K562 (cell line): ENCODE measurements around the gene CTDSPL. TPM values are rescaled to one million over a fixed set of nuclear protein-coding genes. Genes with fewer than 3 reads are reported as not detected.

ENCODE experiments used
- ATAC-seq: fragments of 200-7000 bp; cut with Tn5 transposase; 3 replicates; pipeline ENCODE4 v1.9.1; 2020; ENCODE audit warnings: moderate library complexity
- BruUV-seq: library from RNA; stranded (reverse); fragments of 400-500 nt; replicated peaks from 2 replicates; lab custom pipeline; 2021; lab: Mats Ljungman, UMichigan
- CTCF ChIA-PET: fragments of 300-600 bp; formaldehyde crosslinking; extraction: SDS; loops from one replicate; lab custom pipeline; 2021; ENCODE audit warnings: low intra/inter-chr PET ratio; lab: Yijun Ruan, JAX
- POLR2A ChIA-PET: fragments of 300-600, 350-650 bp; sonication (Branson Sonifier 250); formaldehyde crosslinking; extraction: SDS; loops from one replicate; lab custom pipeline; 2021; ENCODE audit warnings: antibody characterized with exemption, inconsistent platforms; lab: Yijun Ruan, JAX
- DNase-seq, 4 experiments: peaks; one replicate each; pipeline versions ENCODE4 v3.0.0 to v3.0.0-alpha.2; 2011 to 2018; ENCODE audit warnings: low spot score in 3 of 4, mixed read lengths in 3 of 4; ENCODE audit errors: extremely low read depth in 1 of 4
- FAIRE-seq: peaks from 2 replicates; lab custom pipeline; 2011; peaks lifted over from hg19 to GRCh38; lab: Jason Lieb, UNC
- H2AFZ ChIP-seq: 2 replicates; pipeline ENCODE4 v1.6.0; 2011; ENCODE audit warnings: low read depth, low read length, control low read depth, inconsistent platforms
- H3K27ac ChIP-seq: fragments of 200-600 bp; 3 replicates; pipeline ENCODE4 v1.8.0; 2011; ENCODE audit warnings: low read depth, mild to moderate bottlenecking, control low read depth, inconsistent platforms, low read length, moderate library complexity, mixed read lengths; ENCODE audit errors: extremely low read depth
- H3K27me3 ChIP-seq, 2 experiments: fragments of 300-600 bp in 1 of 2; 2 replicates in 1 of 2; 3 replicates in 1 of 2; pipeline versions ENCODE4 v1.6.0 to v1.8.0; 2011; ENCODE audit warnings: inconsistent platforms in 2 of 2, low read length in 2 of 2, mild to moderate bottlenecking in 1 of 2, mixed read lengths in 1 of 2, moderate library complexity in 1 of 2; ENCODE audit not compliant: control insufficient read depth in 2 of 2, insufficient read depth in 2 of 2
- H3K36me3 ChIP-seq: fragments of 300-600 bp; 3 replicates; pipeline ENCODE4 v1.8.0; 2011; ENCODE audit warnings: mild to moderate bottlenecking, low read length, inconsistent platforms; ENCODE audit not compliant: control insufficient read depth, insufficient read depth
- H3K4me1 ChIP-seq, 2 experiments: fragments of 200-600 bp in 1 of 2; replicated peaks in 1 of 2; 2 replicates in 1 of 2; 3 replicates in 1 of 2; pipeline versions ENCODE4 v1.5.1 to v1.8.0; 2011; ENCODE audit warnings: inconsistent platforms in 2 of 2, low read length in 2 of 2, mild to moderate bottlenecking in 1 of 2, mixed read lengths in 1 of 2, moderate library complexity in 1 of 2; ENCODE audit not compliant: control insufficient read depth in 2 of 2, insufficient read depth in 2 of 2
- H3K4me2 ChIP-seq: 2 replicates; pipeline ENCODE4 v1.6.1; 2011; ENCODE audit warnings: low read length, control low read depth, inconsistent platforms, mixed read lengths; ENCODE audit not compliant: insufficient read depth
- H3K4me3 ChIP-seq: fragments of 200-600 bp; sonication (generic), shearing (Covaris generic); 2 replicates; pipeline ENCODE4 v1.5.1; 2016; ENCODE audit warnings: control low read depth, inconsistent platforms
- H3K79me2 ChIP-seq: fragments of 200-600 bp; 3 replicates; pipeline ENCODE4 v1.8.0; 2011; ENCODE audit warnings: low read length, inconsistent platforms; ENCODE audit not compliant: control insufficient read depth, insufficient read depth
- H3K9ac ChIP-seq, 2 experiments: 2 replicates each; pipeline versions ENCODE4 v1.6.0 to v1.6.1; 2011; ENCODE audit warnings: low read depth in 2 of 2, low read length in 2 of 2, control low read depth in 1 of 2, inconsistent platforms in 1 of 2, mild to moderate bottlenecking in 1 of 2, mixed read lengths in 1 of 2; ENCODE audit not compliant: insufficient read depth in 1 of 2
- H3K9me1 ChIP-seq: one replicate; pipeline ENCODE4 v1.6.0; 2011; ENCODE audit warnings: inconsistent platforms, mild to moderate bottlenecking, low read length, moderate library complexity; ENCODE audit not compliant: control insufficient read depth, insufficient read depth
- H3K9me3 ChIP-seq: replicated peaks from 2 replicates; pipeline ENCODE4 v1.5.1; 2011; ENCODE audit warnings: low read depth, low read length, inconsistent platforms; ENCODE audit not compliant: control insufficient read depth, insufficient read depth
- H4K20me1 ChIP-seq: replicated peaks from 2 replicates; pipeline ENCODE4 v1.6.1; 2011; ENCODE audit warnings: low read length, inconsistent platforms, mixed read lengths; ENCODE audit not compliant: control insufficient read depth, insufficient read depth
- ESRRB ChIP-seq: fragments of 250-450 bp; sonication (Bioruptor Pico); IDR thresholded peaks from 2 replicates; pipeline ENCODE4 v1.5.0; 2020; ENCODE audit warnings: mild to moderate bottlenecking, moderate library complexity, borderline replicate concordance
- FOXJ3 ChIP-seq: sonication (generic); formaldehyde crosslinking; IDR thresholded peaks from 2 replicates; pipeline ENCODE4 v1.4.0; 2020; ENCODE audit warnings: mild to moderate bottlenecking, missing genetic modification reagents
- IRF2 ChIP-seq: sonication (generic); formaldehyde crosslinking; IDR thresholded peaks from 2 replicates; pipeline ENCODE4 v1.8.1; 2022; ENCODE audit warnings: mild to moderate bottlenecking, missing genetic modification reagents
- JUND ChIP-seq, 2 experiments: IDR thresholded peaks; 2 replicates in 1 of 2; 3 replicates in 1 of 2; pipeline ENCODE4 v1.6.1; 2011; ENCODE audit warnings: borderline replicate concordance in 2 of 2, low read depth in 2 of 2, low read length in 2 of 2, improper control_type of control experiment in 1 of 2, missing biosample characterization in 1 of 2, missing genetic modification characterization in 1 of 2, missing genetic modification reagents in 1 of 2
- POLR2H ChIP-seq: IDR thresholded peaks from 2 replicates; pipeline ENCODE4 v1.6.1; 2016; ENCODE audit warnings: missing genetic modification characterization, low read depth, mild to moderate bottlenecking, control low read depth, missing compliant biosample characterization, moderate library complexity
- ZKSCAN1 ChIP-seq: fragments of 150-350 bp; IDR thresholded peaks from 2 replicates; pipeline ENCODE4 v1.6.1; 2016; ENCODE audit warnings: low read depth, low read length
- ZNF589 ChIP-seq: fragments of 200-800 bp; sonication (Bioruptor generic); IDR thresholded peaks from 2 replicates; pipeline ENCODE4 v1.6.1; 2016; ENCODE audit warnings: low read depth, missing genetic modification characterization, missing compliant biosample characterization
- ZNF695 ChIP-seq: fragments of 450-650 bp; formaldehyde crosslinking; IDR thresholded peaks from 2 replicates; pipeline ENCODE4 v1.4.0; 2020; ENCODE audit warnings: mild to moderate bottlenecking, moderate library complexity
- WGBS: fragments of 100-300 bp; shearing (Covaris generic); methylation state at CpG from one replicate; pipeline ENCODE4 v1.1.6; 2016; ENCODE audit warnings: low coverage, mixed read lengths; ENCODE audit not compliant: insufficient coverage; ENCODE audit errors: missing lambda C conversion rate; 5-methylcytosine and 5-hydroxymethylcytosine counted together
- in situ Hi-C: fragments of 300-500 bp; cut with MboI; formaldehyde crosslinking; loops from 4 replicates; pipeline ENCODE4 v1.15.0; 2018; ENCODE audit warnings: inconsistent platforms, mixed read lengths
- intact Hi-C: fragments of 100-400 bp; cut with micrococcal nuclease; formaldehyde crosslinking; loops from 2 replicates; pipeline ENCODE4 v1.14.2; 2022
- polyA plus RNA-seq, 8 experiments: library from polyadenylated mRNA; depleted of rRNA in 4 of 8; stranded (reverse) in 5 of 8; unstranded in 3 of 8; fragments of >200 nt; fragmentation: Nextera tagmentation in 2 of 8; fragmentation: Illumina TruSeq in 1 of 8; extraction: Ambion mirVana in 2 of 8; extraction: Trizol in 1 of 8; gene quantifications; 2 replicates each; pipeline versions ENCODE4 v1.2.1 to v1.2.3, GENCODE V29; 2011 to 2014; ENCODE audit warnings: inconsistent platforms in 1 of 8, missing spikeins in 1 of 8
- total RNA-seq, 7 experiments: library from RNA; depleted of rRNA in 6 of 7; stranded (reverse); fragments of >200 nt in 6 of 7; fragmentation: Illumina TruSeq in 2 of 7; extraction: Trizol in 2 of 7; gene quantifications; 2 replicates each; pipeline versions ENCODE4 v1.2.1 to v1.2.3, GENCODE V29; 2011 to 2021; ENCODE audit warnings: low replicate concordance in 1 of 7
- TF ChIP-seq, protein P1 (sequence below): fragments of 250-450 bp; sonication (Bioruptor Pico); IDR thresholded peaks from 2 replicates; pipeline ENCODE4 v1.5.0; 2020; ENCODE audit warnings: mild to moderate bottlenecking, borderline replicate concordance

Gene CTDSPL
- total and polyA plus RNA-seq, 9 of the 15 experiments (the other 6 are each of a cell fraction or from before 2014, with no cell fraction given), result 5.1 to 19.3 (median 11.3) TPM

DNA sequence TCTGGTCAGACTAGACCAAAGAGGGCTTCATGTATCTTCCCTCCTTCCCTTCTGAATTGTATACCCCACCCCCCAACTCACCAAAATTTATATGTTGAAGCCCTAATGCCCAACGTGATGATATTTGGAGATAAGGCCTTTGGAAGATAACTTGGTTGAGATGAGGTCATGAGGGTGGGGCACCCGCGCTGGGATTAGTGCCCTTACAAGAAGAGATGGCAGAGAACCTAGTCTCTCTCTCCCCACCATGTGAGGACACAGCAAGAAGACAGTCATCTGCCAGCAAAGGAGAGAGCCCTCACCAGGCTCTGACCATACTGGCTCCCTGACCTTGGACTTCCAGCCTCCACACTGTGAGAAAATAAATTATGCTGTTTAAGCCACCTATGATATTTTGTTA lies 154.3 kb downstream of the CTDSPL start:
- Histone ChIP-seq H3K27ac (peak overlapping the region; percentile 11; the same call in 1 of the 3 replicates), H2AFZ (no peak overlapping the region), H3K9me3 (no peaks in the 10 kb centered on the region), H3K27me3 (no peaks in the 10 kb centered on the region), H4K20me1 (peaks cover 3% of the 10 kb centered on the region; the same call in 1 of the 2 replicates), H3K4me3 (no peak overlapping the region), H3K4me2 (peak overlapping the region; percentile 95), H3K36me3 (peaks cover 67% of the 10 kb centered on the region), H3K9me1 (peaks cover 10% of the 10 kb centered on the region), H3K9ac (peak overlapping the region; percentile 6 to 96; a peak in 2 of 4 replicates), H3K79me2 (peaks cover 69% of the 10 kb centered on the region), H3K4me1 (peaks cover 54 to 55% of the 10 kb centered on the region in 2 experiments)
- ATAC-seq (no peak), FAIRE-seq (no peak), DNase-seq (no peak)
- 46% methylated on average over 3 of the region's 3 CpGs for WGBS
- intact Hi-C loops, result no loop called here
- POLR2A ChIA-PET, result interaction anchor here (0.6 to 1.2 kb wide), 3 partner anchors 9 to 401 kb away, joined by 3 read pairs; no protein-coding TSS in a partner anchor
- BruUV-seq, result no TSS peak
- in situ Hi-C loops, result no loop called here
- CTCF ChIA-PET, result no interaction called here
- no peak for TF ChIP-seq ZNF589 (CRISPR knock-in tag)
- no peak for TF ChIP-seq IRF2
- no peak for TF ChIP-seq ZKSCAN1
- TF ChIP-seq, protein P1, sequence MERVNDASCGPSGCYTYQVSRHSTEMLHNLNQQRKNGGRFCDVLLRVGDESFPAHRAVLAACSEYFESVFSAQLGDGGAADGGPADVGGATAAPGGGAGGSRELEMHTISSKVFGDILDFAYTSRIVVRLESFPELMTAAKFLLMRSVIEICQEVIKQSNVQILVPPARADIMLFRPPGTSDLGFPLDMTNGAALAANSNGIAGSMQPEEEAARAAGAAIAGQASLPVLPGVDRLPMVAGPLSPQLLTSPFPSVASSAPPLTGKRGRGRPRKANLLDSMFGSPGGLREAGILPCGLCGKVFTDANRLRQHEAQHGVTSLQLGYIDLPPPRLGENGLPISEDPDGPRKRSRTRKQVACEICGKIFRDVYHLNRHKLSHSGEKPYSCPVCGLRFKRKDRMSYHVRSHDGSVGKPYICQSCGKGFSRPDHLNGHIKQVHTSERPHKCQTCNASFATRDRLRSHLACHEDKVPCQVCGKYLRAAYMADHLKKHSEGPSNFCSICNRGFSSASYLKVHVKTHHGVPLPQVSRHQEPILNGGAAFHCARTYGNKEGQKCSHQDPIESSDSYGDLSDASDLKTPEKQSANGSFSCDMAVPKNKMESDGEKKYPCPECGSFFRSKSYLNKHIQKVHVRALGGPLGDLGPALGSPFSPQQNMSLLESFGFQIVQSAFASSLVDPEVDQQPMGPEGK (CRISPR knock-in tag), result no peak
- TF ChIP-seq ZNF695 (CRISPR knock-in tag), result no peak
- no peak for TF ChIP-seq ESRRB (CRISPR knock-in tag)
- no peak for TF ChIP-seq POLR2H
- no peak for TF ChIP-seq JUND (IDR thresholded peaks at IDR 0.05; ENCODE audit: borderline replicate concordance, low read depth, low read length)
- TF ChIP-seq JUND (tag; IDR thresholded peaks at IDR 0.05; ENCODE audit: borderline replicate concordance, low read depth, low read length), result no peak
- no peak for TF ChIP-seq FOXJ3 (CRISPR knock-in tag)
